ENCODE data around the gene PMP22.
"Not testable (repeated sequence)": the region's sequence is repeated elsewhere in the genome, so short reads cannot be mapped to it uniquely, and the experiment has no call there.

PMP22 gene

DNA sequence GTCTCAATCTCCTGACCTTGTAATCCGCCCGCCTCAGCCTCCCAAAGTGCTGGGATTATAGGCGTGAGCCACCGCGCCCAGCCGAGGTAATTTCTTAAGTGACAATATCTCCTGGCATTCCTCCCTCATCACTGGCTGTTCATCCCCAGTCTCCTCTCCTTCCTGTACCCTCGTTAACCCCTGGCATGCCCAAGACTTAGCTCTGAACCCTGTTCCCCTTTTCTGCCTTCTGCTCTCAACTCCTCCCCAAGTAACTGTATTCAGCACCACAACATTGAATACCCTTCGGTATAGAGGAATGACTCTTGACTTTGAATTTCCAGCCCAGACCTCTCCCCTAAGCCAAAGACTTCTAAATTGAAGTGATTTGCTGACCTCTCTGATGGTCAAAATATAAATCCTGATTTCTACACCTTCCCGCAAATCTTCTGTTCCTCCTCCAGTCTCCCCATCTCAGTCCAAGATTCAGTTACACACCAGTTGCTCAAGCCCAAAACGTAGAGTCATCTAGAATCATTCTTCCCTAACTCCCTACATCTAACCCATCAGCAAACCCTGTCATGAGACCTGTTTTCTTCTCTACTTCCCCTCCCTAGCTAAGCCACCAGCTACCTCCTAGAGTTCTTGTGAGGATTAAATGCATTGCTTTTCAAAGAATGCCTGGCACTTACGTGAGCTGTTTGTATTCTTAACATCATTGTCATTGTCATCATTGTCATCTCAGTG lies 14.8 kb downstream of the PMP22 start:
- DNase-seq = no peak

DNA sequence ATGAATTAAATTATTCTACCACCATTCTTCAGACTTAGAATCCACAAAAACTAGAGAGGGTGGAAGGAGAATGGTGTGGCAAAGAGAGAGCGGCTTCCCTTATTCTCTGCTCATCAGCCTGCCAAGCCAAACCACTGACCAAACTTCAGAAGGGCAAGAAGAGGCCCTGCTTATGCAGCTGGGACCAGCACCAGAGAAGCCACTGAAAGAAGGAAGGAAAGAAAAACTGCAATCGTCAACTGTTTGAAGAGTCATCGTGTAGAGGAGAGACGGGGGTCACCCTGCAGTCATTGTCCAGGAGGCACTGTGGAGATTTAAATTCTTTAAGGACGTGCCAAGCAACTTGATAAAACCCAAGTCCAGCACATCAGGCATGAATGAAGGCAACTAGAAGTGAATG lies 15.6 kb downstream of the PMP22 start:
- no peak for DNase-seq

- DNase-seq = no peak
Observed at GRCh38 chr17:15247891-15248529, 17.1 kb downstream of the PMP22 start.

- DNase-seq = no peak
Observed at GRCh38 chr17:15245054-15245453, 20.1 kb downstream of the PMP22 start.

- DNase-seq = no peak
Observed at GRCh38 chr17:15240644-15241043, 24.5 kb downstream of the PMP22 start.

DNA sequence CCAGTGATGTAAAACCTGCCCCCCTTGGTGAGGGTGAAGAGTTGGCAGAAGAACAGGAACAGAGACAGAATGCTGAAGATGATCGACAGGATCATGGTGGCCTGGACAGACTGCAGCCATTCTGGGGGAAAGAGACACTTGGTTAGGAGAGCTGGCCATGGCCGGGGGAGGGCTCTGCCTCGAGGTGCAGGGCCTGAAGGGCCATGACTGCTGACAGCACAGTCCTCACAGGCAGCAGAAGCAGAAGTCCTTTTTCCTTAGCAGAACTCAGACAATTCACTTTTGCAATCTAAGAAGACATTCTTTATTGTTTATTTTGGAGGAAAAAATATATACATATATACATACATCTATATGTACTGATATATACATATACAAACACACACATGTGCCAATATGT lies 25.6 kb downstream of the PMP22 start:
- no peak for DNase-seq

GRCh38 chr17:15238676-15239422 lies 26.3 kb downstream of the PMP22 start:
- DNase-seq = no peak

GRCh38 chr17:15238057-15238456 lies 27.1 kb downstream of the PMP22 start:
- no peak for DNase-seq

GRCh38 chr17:15237106-15237425 lies 28.1 kb downstream of the PMP22 start:
- DNase-seq = no peak

DNA sequence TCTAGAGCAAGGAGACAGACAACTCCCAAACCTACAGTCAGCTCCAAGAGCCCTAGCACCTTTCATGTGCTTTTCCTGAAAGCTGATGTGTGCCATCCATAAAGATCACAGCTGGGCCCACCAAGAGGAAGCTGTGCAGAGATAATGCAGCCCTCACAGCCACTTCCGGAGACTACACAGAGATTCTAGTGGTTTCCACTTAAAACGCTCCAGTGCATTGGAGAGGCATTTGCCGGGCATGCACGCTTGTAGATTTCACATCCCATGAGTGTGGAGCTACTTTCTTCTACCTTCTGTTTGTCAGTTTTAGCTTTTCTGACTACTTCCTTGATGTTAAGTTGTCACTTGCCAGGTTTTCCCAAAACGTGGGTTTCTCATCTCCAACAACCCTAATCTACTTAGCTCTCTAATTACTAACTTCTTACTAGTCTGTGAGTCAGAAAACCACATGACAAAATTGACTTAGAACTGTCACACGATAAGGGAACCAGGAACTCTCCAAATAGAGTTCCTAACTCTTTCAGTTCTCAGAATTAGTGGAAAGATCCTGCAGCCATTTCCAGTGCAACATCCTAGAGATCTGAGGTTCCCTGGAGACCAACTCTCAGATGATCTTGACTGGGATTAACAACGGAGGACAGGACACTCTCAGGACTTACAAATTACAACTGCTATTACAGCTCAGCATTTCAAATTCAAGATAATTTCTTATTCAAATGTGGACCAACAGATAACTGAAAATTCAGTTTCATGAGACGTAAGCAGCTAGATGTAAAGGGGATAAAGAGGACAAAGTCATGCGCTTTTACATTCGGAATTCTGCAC lies 28.6 kb downstream of the PMP22 start:
- DNase-seq = no peak

DNA sequence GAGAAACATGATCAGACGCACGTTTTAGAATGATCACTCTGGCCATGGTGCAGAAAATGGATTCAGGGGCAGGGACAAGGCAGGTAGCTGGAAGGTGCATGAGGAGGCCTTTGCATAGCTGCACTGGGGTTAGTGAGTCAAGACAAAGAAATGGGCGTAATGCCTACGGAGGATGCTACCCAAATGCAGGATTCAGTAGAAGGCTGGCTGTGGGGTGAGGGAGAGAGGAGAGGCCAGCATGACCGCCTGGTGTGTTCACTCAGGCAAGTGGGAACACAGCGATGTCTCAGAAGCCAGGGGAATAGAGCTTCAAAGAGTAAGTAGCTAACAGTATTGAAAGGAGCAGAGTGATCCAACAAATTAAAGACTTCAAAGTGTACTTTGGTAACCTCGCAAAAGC lies 31.2 kb downstream of the PMP22 start:
- no peak for DNase-seq

- no peak for DNase-seq
Observed at GRCh38 chr17:15233022-15233805, 31.9 kb downstream of the PMP22 start.

- no peak for DNase-seq
Observed at GRCh38 chr17:15232517-15232915, 32.6 kb downstream of the PMP22 start.

GRCh38 chr17:15231851-15232516 lies 33.1 kb downstream of the PMP22 start:
- DNase-seq = no peak

DNA sequence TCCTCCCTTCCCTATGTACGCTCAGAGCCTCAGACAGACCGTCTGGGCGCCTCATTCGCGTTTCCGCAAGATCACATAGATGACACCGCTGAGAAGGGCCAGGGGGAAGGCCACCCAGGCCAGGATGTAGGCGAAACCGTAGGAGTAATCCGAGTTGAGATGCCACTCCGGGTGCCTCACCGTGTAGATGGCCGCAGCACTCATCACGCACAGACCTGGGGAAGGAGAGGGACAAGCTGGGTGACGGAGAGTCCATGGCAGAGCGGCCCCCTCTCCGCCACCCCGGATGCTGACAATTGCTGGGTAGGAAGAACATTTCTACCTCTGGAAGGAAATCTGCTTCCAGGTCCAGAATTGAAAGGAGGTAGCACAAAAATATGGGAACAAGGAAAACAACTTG lies 34.3 kb downstream of the PMP22 start:
- DNase-seq = no peak

DNA sequence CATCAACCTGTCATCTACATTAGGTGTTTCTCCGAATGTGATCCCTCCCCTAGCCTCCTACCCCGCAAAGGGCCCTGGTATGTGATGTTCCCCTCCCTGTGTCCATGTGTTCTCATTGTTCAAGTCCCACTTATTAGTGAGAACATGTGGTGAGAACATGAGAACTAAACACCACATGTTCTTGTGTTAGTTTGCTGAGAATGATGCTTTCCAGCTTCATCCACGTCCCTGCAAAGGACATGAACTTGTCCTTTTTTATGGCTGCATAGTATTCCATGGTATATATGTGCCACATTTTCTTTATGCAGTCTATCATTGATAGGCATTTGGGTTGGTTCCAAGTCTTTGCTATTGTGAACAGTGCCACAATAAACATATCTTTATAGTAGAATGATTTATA lies 43.3 kb downstream of the PMP22 start:
- not testable (repeated sequence) for DNase-seq

DNA sequence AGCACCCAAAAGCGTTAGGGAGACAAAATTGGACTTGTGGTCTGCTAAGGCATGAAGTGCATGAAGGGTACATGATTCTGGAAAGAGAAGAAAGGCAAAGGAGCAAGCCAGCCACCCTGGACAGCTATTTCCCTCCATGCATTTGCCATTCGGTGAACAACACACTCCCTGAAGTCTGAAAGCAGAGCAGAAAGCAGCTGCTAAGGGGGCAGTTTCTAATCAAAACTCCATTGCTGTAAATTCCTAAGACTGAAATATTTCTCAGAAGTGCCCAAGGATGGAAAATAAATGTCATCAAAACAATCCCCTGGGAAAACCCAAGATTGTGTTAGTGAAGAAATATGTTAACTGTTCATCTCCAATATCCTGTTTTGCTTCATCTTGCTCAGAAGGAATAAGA lies 44.3 kb downstream of the PMP22 start:
- DNase-seq = no peak

DNA sequence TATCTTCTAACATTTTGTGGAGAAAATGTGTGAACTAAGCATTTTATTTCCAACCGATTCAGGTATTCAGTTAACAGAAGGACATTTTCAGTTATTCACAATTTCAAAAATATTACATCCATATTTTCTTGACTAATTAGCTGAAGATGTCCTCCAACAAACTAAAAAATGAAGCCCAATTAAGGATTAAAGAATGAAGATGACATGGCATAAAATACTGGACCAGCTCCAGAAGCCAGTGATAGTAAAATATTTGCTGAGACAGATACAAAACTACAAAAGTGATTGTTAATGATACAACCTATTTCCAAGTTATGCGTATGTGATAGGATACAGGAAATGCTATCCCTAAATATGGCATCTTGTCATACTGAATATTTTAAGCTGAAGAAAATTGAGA lies 48.6 kb downstream of the PMP22 start:
- DNase-seq = no peak

DNA sequence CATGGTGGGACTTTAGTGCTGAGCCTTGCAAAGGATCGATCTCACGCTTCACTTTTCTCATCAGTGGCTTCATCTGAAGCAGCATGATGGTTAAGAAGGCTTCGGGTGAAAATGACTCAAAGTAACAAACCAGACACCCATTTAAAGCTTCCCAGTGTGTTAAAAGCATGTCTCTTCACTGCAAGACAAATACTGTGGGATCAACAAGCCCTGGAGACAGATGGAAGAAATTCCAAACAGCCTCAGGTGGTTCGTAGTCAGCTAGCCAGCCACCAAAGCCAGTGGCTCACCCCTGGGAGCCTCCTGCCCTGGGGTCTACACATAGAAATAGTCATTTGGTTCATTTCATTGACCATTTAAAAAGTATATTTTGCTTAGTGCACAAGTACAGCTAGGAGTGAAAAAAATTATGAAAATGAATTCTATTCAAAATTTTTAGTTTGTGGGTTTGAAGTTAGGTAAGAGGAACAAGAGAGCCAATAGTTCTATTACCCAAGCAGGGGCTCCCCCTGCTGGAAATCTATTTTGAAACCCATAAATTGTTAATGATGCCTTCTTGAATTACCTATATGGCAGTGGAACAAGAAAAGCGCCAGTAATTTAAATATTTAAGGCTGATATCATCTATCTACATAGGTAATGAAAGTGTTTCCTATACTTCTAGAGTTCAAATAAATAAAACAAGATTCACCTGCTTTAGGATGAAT lies 51.6 kb downstream of the PMP22 start:
- DNase-seq = no peak

DNA sequence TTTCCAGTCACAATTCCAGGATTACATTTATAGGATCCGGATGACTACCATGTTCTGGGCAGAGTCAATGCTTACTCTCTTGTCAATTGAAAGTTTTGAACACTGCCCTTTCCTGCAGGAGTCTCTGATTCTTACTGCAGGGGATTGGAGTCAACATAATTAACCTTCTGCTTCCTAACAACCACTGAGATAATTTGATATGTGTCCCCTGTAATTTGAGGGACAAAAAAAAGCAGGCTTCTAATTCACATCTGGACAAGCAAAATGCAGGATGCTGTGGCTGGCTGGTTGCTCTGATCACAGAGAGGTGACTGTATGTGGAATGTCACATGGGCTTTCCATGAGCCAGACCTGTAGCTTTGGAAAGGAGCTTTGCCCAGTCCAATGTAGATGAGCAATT lies 54.9 kb downstream of the PMP22 start:
- DNase-seq = no peak

- not testable (repeated sequence) for DNase-seq
Observed at GRCh38 chr17:15203062-15203461, 62.1 kb downstream of the PMP22 start.
